NCI-H526 treated with DMSO at 0.1 percent for 48 hours (cell line): ENCODE results near the gene ABL2.
"Not testable (repeated sequence)": the region's sequence is repeated elsewhere in the genome, so short reads cannot be mapped to it uniquely, and the experiment has no call there.

Experiments used
- DNase-seq: peaks from one replicate; lab custom pipeline; 2025; lab: John Stamatoyannopoulos, UW

The ABL2 gene

DNA sequence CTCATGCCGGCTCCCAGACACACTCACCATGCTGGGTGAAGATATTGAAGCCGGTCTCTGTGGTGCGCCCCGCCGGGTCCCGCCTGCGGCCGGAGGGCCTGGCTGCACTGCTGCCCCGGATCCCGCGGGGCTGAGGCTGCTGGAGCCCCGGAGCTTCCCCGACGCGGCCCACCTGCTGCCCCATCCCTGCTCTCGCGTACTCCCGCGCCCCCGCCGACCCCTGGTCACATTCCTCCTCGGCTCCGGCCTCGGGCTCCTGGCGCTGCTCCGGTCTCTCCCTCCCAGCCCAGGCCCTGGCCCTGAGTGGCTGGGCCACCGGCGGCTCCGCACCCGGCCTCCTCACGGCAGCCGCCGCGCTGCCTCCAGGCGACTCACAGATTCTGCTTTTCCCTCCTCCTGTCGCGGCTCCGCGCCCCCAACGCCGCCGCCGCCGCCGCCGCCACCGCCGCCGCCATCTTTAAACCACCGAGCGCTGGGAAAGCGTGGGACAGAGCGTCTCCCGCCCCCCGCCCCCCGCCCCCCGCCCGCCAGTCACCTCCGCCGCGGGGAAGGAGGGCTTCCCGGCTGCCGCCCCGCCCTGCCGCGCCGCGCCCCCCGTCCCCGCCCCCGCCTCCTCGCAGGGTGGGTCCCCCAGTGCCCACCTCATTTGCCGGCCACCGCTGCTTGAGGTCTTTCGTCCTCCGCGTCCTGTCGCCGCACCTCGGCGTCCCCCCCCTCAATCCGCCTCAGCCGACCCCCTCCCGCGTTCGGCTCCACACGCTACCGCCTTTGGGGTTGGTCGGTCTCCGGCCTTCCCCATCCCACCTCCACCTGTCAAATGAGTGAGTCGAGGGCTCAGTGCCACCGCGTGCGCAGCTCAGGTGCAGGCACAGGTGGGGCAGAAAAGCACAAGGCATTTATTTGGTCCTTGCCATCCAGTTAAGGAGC, at the start of gene ABL2:
Gene ABL2, minus strand, starts transcription at position 464 of the 927 bp plus-strand sequence. Its CDS starts 280 bp downstream, at position 184.
- DNase-seq: peak; percentile 94

DNA sequence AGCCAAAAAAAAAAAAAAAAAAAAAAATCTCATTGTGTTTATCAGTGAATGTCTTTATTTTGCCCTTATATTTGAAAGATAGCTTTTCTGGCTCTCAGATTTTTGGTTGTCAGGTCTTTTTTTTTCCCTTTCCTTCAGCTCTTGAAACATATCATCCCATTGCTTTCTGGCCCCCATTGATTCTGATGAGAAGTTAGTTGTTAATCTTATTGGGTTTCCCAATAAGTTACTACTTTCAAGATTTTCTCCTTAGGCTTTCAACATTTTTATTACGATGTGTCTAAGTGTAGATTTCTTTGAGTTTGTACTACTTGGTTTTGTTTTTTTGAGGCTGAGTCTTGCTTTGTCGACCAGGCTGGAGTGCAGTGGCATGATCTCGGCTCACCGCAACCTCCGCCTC, 49.4 kb upstream of the ABL2 start:
- no peak for DNase-seq

DNA sequence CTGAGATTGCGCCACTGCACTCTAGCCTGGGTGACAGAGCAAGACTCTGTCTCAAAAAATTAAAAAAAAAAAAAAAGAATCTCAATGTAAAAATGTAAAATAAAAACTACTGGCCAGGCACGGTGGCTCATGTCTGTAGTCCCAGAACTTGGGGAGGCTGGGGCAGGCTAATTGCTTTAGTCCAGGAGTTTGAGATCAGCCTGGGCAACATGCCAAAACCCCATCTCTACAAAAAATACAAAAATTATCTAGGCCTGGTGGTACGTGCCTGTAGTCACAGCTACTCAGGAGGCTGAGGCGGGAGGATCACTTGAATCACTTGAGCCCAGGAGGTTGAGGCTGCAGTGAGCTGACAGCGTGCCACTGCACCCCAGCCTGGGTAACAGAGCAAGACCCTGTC, 44.9 kb upstream of the ABL2 start:
- not testable (repeated sequence) for DNase-seq

DNA sequence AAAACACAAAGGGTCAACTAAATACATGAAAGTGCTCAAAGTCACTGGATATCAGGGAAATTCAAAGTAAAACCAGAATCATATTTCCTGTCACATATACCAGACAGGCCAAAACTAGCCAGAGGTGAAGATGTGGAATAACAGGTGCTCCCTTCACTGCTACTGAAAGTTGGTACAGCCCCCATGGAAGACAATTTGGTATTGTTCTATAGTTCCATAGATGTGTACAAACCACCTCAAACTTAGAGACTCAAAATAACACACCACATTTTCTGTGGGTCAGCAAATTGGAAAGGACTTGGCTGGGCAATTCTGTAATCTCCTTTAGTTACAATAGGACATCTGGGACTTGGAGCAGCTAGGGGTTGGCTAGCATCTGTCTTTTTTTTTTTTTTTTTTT, 39.6 kb upstream of the ABL2 start:
- no peak for DNase-seq

DNA sequence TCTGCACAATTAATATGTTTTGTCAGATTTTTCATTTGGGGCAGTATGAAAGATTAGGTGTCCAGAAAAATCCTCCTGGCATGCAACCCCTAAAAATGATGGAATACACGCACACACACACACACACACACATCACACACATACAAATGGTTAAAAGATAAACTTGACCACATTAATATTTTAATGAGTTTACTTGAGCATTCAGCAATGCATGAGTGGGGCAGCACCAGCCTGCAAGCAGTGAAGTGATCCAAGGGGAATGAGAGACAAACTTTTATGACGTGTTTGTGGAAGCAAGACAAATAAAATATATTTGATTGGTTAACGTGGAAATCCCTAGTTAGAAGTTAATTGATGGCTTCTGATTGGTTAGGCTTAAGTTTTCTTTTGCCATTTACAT, 35.0 kb upstream of the ABL2 start:
- DNase-seq: no peak

DNA sequence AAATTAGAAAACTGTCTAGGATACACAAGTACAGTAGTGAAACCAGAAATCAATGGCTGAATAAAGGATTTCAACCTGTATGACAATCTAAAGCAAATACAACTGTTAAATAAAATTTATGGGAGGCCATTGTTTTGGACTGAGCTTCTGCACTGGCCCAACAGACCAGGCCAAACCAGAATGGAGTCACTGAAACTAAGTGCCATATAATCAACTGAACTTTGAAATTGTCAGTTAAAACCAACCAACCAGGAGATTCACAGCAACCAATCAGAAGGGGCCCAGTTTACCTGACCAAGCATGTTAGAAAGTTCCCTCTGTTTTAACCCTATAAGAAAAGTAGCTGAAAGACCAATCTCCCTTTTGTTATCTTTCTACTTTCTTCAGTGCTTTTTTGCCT, 33.6 kb upstream of the ABL2 start:
- DNase-seq: no peak

DNA sequence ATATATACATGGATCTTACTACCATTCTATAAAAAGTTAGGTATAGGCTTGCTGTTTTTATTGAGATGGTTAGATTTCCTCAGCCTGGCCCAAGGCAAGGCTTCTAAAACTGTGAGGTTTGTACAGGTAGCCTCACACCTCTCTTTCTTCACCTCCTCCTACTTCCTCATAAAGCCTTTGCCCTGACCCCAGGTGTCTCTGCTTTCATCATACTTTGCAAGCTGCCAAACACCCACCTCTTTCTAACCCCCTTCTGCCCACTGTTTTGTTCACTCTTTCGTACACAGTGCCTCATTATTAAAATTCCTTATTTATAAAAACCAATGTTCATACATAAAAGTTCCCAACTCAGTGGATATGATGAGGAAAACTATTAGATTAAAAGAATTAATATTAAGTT, 32.7 kb upstream of the ABL2 start:
- DNase-seq: no peak

DNA sequence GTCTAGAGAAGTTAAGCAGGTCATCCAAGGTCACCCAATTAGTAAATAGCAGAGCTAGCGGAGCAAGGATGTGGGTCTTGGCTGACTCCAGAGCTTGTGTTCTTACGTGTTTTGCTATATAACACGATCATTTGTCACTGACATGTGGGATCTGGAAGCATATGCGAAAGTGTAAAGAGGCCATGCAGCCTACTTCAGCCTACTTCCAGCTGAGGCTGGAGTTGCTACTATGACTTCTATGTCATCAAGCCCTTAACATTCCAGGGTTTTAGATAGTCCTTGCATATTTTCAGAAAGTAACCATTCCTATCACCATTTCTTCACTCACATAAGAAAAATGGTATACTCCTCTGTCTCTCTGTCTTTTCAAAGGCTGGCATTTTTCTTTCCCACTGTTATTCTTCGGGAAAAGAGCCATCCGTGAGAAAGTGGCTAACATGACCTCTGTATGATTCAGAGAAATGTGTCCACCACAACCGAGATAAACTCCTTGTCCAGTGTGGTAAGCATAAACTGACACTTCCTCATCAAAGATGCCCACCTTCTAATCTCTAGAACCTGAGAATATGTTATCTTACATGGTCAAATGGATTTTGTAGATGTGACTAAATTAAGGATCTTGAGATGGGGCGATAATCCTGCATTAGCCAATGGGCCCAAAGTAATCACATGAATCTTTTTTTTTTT, 24.0 kb upstream of the ABL2 start:
- DNase-seq: no peak

DNA sequence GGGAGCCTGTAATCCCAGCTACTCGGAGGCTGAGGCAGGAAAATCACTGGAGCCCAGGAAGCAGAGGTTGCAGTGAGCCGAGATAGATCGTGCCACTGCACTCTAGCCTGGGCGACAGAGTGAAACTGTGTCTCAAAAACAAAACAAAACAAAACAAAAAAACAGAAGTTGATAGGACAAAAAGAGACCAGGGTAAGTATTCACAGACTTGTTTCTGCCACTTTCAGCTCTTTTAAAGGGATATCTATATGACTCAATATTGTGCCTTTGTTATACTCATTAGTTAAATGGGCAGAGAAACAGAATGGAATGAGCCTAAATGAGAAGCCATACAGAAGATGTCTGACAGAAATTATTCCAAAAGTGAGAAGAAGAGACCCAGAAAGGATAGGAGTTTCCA, 23.1 kb upstream of the ABL2 start:
- no peak for DNase-seq

DNA sequence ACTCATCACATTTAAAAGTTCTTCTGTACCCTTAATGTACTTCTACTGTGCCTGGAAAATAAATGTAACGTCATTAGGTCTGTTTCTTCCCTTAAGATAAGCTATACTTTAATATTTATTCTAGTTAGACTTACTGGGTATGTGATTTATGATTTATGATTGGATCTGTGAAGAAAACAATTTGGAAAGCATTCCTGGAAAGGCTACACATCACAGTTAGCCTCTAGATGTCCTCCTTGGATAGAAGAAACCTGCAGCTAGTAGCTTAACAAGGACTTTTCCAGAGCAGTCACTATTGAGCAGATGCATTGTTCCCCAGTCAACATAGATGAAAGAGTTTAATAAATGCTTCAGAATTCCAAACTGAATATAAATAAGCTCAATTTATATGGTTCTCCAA, 22.2 kb upstream of the ABL2 start:
- DNase-seq: peak; percentile 62

DNA sequence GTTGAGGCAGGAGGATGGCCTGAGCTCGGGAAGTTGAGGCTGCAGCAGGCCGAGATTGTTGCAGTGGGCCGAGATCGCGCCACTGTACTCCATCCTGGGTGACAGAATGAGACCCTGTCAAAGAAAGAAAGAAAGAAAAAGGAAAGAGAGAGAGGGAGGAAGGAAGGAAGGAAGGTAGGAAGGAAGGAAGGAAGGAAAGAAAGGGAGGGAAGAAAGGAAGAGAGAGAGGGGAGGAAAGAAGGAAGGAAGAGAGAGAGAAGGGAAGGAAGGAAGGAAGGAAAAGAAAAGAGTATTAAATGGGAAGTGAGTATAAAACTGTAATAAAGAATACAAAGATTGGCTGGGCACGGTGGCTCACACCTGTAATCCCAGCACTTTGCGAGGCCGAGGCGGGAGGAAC, 18.4 kb upstream of the ABL2 start:
- no peak for DNase-seq

DNA sequence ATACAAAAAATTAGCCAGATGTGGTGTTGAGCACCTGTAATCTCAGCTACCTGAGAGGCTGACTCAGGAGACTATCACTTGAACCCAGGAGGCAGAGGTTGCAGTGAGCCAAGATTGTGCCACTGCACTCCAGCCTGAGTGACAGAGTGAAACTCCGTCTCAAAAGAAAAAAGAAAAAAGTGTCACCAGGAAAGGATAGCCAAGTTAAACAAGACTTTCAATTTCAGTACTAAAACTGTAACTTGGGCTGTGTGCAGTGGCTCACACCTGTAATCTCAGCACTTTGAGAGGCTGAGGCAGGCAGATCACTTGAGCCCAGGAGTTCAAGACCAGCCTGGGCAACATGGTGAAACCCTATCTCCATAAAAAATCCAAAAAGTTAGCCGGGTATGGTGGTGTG, 15.9 kb upstream of the ABL2 start:
- DNase-seq: not testable (repeated sequence)

DNA sequence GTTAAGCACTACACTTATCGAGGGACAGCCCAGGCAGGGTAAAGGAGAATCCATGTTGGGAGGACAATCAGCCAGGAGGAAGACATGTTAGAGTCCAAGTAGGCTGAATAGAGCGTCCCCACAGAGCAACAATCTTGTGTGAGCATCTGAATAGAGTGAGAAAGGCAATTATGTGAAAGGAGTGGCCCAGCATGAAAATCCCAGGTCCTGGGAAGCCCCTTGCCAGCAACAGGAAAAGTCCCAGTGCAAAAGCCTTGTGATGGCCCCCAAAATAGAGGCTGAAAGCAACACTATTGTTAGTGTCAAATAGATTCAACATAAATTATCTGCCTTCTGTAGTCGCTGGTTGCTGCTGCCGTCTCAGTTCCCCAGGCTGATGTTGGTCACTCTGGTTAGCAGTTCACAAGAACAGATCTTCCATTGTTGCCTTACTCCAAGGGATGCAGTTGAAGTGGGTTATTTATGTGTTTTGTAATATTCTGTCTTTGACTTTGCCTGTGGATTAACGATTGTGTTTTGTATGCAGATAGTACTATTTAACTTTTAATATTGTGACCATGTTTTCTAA, 12.1 kb upstream of the ABL2 start:
- no peak for DNase-seq

DNA sequence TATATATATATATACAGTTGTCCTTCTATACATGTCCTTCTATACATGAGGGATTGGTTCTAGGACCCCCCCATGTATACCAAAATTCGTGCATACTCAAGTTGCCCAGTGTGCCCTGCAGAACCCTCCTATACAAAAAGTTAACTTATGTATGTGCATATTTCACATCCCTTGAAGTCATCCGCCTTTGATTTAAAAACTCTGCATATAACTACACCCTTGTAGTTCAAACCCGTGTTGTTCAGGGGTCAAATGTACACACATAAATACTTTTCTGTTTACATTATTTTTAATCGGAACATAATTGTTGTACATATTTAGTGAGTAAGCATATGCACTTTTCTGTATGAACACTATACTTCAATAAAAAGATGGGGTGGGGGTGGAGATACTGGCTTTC, 7.7 kb upstream of the ABL2 start:
- no peak for DNase-seq

DNA sequence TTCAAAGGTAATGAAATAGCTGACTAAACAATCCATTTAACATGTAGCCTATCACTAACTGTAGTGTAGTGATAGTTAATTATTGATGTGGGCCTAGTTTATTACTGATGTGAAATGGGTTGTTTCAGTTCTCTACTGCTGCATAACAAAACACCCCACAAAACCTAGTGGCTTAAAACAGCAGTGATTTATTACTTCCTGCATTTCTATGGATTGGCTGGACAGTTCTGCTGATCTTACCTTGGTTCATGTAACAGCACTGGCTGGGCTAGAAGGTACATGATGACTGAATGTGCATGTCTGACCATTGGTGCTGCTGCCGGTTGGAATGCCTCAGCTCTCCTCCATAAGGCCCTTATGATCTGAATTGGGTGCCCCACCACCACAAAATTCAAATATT, 5.4 kb upstream of the ABL2 start:
- no peak for DNase-seq

DNA sequence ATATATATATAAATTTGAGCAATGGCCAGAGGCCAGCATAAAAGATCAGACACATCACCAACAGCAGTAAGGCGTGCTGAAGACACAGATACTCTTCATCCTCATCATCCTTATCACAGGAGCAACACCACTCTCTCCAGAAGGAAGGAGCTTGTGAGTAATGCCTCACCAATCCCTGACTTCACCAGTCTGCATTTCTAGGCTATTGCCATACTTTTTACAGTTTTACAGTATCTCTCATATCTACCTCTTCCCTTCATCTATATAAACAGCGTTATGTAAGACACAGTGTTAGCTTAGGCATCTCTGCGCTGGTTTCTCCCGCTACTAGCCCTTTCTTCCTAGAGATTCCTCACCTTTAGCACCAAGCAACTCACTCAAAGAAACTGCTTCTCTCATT, 2.4 kb upstream of the ABL2 start:
- DNase-seq: no peak

DNA sequence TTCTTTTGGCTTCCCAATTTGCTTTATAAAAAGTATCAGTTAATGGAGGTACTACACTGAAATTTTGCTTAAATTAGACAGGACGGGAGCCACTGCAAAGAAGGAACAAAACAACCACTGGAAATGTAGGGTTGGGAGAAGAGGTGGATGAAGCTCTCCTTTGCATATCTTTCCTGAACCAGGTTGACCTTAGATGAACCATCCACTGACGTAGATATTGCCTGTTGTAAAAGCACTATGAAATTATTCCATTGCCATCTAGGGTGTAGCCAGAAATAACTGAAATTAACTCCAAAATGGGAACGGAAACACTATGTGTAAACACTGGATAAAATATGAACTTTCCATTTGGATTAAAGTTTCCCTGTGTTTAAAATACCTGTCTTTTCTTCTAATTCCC, 1.2 kb upstream of the ABL2 start:
- peak; percentile 92 for DNase-seq

DNA sequence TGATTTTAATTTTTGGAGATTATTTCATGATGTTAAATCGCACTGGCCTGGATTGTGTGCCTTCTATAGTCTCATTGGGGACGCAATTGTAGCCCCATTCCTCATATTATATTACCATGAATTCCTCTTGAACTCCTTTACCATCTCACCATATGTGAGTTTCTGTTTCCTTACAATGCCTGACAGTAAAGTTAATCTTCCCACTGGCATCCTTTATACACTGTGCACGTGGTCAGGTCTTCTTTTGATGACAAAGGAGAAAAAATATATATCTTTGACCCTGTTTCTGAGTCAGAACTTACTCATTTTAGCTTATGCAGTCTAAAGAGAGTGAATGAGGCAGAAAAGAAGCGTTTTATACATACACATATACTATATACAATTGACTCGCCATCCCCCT, 774 bp upstream of the ABL2 start:
- peak; percentile 86 for DNase-seq

DNA sequence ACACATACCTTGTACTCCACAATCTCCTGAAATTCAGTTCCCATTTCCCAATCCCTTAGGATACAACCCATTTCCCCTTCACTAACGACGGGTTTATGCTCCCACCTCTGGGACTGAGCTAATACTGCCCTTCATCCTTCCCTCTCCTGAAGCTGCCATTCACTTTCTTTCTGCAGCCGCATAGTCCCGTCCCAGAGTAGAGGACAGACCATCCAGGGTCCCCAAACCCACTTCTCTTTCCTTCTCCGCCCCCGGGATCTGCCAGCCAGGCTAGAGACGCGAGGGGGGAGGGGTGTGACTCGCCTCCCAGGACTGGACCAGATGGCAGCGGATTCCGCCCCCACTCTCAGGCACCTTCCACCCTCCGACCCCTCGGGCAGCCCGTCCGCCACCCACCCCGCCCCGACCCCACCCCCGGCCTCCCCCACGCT, 679 bp downstream of the ABL2 start:
- DNase-seq: peak; percentile 75

DNA sequence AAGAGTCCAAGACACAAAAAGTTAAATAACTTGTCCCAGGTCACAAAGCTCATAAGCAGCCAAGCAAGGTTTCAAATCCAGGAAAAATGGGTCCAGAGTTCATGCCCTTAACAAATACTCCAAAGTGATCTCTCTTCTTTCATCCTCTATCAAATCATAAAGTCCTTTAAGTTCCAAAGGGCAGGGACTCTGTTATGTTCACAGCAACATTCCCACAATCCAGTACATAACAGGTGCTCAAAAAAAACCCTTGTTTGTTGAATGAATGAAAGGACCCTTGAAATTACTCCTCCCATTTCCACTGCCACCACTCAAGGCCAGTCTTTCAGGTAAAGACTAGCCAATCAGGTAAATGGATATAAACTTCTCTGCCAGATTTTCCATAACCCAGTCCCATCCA, 2.7 kb downstream of the ABL2 start:
- no peak for DNase-seq

DNA sequence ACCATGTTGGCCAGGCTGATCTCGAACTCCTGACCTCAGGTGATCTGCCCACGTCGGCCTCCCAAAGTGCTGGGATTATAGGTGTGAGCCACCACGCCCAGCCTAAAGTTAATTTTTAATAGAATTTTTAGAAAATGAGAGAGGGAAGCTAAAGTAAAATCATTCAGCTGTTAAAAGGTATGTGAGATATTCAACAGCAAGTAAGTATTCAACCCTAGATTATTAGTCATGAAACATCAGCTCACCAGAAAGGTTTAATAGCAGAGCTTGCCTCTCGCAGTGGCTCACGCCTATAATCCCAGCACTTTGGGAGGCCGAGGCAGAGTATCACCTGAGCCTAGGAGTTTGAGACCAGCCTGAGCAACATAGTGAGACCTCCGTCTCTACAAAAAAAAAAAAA, 5.0 kb downstream of the ABL2 start:
- not testable (repeated sequence) for DNase-seq

DNA sequence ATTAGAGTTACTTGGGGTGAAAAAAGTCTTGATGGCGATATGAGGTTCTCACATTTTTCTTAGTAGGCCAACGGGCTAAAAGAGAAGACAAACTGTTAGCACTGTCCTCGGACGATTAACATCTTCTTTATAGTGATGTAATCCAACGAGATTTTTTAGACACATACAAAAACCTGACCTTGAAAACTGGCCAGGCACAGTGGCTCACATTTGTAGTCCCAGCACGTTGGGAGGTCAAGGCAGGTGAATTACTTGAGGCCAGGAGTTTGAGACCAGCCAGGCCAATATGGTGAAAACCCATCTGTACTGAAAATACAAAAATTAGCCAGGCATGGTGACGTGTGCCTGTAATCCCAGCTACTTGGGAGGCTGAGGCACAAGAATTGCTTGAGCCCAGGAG, 8.4 kb downstream of the ABL2 start:
- DNase-seq: not testable (repeated sequence)

DNA sequence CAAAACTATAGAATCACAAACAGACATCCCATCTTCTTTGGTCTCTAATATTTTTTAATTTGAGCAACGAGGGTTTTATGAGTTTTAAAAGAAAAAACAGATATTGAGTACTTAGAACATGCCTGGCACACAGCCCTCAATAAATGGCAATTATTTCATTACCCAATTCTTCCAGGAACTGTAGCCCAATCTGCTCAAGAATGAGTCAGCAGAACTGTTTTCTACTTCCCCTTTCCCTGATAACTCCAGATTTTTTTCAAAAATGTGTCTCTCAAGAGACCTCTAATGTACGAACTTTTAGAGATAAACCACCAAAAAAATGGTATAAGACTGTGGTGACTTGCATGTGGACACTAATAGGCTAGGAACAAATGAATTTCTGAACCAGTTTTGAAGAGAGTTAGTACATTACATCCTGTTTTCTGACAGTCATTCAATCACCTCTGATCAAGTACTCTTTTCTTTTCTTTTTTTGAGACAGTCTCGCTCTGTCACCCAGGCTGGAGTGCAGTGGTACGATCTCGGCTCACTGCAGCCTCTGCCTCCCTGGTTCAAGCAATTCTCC, 11.5 kb downstream of the ABL2 start:
- DNase-seq: no peak
